ENCODE data around the gene NRXN3. TPM values are rescaled to one million over a fixed set of nuclear protein-coding genes. Genes with fewer than 3 reads are reported as not detected.

Gene NRXN3
- total RNA-seq, 1 donor = 2.5 TPM

DNA sequence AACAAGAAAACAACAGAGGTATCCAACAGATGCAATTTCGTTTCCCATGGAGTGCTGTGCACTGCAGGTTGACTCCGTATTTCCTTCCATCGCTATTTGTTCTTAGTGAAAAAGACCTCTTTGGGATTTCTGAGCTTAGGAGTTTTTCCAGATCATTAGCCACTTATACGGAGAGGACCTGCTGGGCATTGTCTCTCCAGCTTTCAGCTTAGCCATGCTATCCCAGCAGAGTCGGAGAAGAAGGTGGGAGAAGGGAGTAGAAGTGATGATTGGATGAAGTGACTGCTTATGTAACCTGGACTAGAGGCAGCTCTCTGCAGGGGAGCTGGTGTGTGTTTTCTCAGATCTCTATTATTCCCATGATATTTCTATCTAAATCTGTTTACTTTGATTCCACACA lies 1303.5 kb downstream of the NRXN3 start:
- no peaks in the 10 kb centered on the region for H3K79me2 ChIP-seq (ENCODE audit: insufficient read depth, low read length)
- DNase-seq (ENCODE audit: insufficient read length, low spot score, missing footprints) = no peak
- no peak overlapping the region for H3K4me3 ChIP-seq (ENCODE audit: insufficient read depth, low read length)
- no peaks in the 10 kb centered on the region for H3K36me3 ChIP-seq (ENCODE audit: insufficient read depth, low read length)
- no peaks in the 10 kb centered on the region for H4K20me1 ChIP-seq (ENCODE audit: insufficient read depth, low read length)
- no peaks in the 10 kb centered on the region for H3K9me3 ChIP-seq (ENCODE audit: low read depth, low read length)
- H3K4me2 ChIP-seq (ENCODE audit: insufficient read depth, low read length) = no peak overlapping the region
- H2AFZ ChIP-seq (ENCODE audit: low read length) = no peak overlapping the region
- TF ChIP-seq, protein P1, sequence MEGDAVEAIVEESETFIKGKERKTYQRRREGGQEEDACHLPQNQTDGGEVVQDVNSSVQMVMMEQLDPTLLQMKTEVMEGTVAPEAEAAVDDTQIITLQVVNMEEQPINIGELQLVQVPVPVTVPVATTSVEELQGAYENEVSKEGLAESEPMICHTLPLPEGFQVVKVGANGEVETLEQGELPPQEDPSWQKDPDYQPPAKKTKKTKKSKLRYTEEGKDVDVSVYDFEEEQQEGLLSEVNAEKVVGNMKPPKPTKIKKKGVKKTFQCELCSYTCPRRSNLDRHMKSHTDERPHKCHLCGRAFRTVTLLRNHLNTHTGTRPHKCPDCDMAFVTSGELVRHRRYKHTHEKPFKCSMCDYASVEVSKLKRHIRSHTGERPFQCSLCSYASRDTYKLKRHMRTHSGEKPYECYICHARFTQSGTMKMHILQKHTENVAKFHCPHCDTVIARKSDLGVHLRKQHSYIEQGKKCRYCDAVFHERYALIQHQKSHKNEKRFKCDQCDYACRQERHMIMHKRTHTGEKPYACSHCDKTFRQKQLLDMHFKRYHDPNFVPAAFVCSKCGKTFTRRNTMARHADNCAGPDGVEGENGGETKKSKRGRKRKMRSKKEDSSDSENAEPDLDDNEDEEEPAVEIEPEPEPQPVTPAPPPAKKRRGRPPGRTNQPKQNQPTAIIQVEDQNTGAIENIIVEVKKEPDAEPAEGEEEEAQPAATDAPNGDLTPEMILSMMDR (IDR thresholded peaks at IDR 0.05; ENCODE audit: extremely low read depth, low read depth, low read length) = no peak
- H3K27ac ChIP-seq (ENCODE audit: low read depth, low read length) = no peak overlapping the region
- H3K4me1 ChIP-seq (ENCODE audit: insufficient read depth, low read length) = no peaks in the 10 kb centered on the region
- no peaks in the 10 kb centered on the region for H3K27me3 ChIP-seq (ENCODE audit: insufficient read depth, low read length)

DNA sequence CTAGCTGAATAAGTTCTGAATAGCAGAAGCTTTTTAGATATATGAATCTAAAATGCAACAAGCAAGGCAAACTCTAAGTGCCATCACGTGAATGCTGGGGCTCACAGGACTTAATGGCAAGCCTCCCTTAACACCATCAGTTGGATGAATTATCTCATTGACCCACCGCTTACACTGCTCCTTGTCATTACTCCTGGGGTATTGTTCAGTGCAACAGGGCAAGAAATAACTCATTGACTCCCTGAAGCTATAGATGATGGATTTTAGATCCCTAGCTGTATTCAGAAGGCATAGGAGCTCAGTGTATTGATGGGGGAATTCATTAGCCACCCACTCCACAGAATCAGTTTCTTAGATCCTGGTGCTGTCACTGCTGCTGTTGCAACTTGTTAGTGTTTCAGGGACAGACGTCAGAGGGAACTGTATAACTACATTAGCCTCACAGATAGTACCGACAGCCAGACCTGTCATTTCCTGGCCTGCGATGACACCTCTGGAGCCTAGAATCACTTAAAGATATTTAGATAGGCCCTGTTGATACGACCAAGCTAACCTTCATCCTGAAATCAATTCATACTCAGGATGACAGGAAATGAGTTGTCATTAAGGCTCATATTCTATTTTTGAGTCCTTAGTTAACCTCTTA lies 1305.8 kb downstream of the NRXN3 start:
- H2AFZ ChIP-seq (ENCODE audit: low read length) = no peak overlapping the region
- H3K79me2 ChIP-seq (ENCODE audit: insufficient read depth, low read length) = no peaks in the 10 kb centered on the region
- H3K9me3 ChIP-seq (ENCODE audit: low read depth, low read length) = no peaks in the 10 kb centered on the region

DNA sequence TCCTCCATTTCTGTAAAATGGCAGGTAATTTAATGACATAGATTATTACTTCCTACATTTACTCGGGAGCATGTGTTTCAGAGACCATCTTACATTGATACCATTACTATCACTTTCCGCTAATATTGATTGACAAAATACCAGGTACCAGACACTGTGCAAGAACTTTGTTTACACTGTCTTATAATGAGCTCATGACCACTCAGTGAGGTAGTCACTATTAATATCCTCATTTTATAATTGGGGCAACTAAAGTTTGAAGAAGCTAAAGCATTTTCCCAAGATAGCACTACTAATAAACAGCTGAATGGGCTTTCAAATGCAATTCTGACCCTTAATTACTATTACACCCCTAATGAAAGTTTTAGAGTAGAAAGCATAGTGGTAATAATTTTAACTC lies 1306.4 kb downstream of the NRXN3 start:
- DNase-seq (ENCODE audit: insufficient read length, low spot score, missing footprints) = no peak
- H3K4me2 ChIP-seq (ENCODE audit: insufficient read depth, low read length) = no peak overlapping the region
- TF ChIP-seq, protein P1 (IDR thresholded peaks at IDR 0.05; ENCODE audit: extremely low read depth, low read depth, low read length) = no peak

More for the DNA sequence above, 1305.8 kb downstream of the NRXN3 start:
- TF ChIP-seq, protein P1 (IDR thresholded peaks at IDR 0.05; ENCODE audit: extremely low read depth, low read depth, low read length) = no peak
- Histone ChIP-seq H3K36me3 (ENCODE audit: insufficient read depth, low read length) (no peaks in the 10 kb centered on the region), H3K4me1 (ENCODE audit: insufficient read depth, low read length) (no peaks in the 10 kb centered on the region), H3K27ac (ENCODE audit: low read depth, low read length) (no peak overlapping the region), H3K27me3 (ENCODE audit: insufficient read depth, low read length) (no peaks in the 10 kb centered on the region), H4K20me1 (ENCODE audit: insufficient read depth, low read length) (no peaks in the 10 kb centered on the region), H3K4me3 (ENCODE audit: insufficient read depth, low read length) (no peak overlapping the region), H3K4me2 (ENCODE audit: insufficient read depth, low read length) (no peak overlapping the region)
- no peak for DNase-seq (ENCODE audit: insufficient read length, low spot score, missing footprints)

DNA sequence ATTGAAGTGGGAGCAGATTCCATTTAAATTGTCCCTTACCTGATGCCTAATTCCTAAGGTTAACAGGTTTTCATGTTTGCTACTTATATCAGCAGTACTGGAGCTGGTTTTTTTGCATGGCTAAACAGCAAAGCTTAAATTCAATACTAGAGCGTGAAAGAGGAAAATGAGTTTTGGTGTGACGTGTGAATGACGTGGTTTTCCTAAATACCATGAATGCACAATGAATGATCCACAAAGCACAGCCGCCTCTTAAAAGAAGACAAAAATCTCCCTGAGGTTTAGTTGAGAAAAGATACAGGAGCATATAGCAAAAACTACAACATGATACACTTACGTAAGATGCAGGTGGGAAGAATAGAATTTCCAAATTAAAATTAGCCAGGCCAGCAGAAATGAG lies 1310.0 kb downstream of the NRXN3 start:
- H3K36me3 ChIP-seq (ENCODE audit: insufficient read depth, low read length) = no peaks in the 10 kb centered on the region
- no peaks in the 10 kb centered on the region for H3K4me1 ChIP-seq (ENCODE audit: insufficient read depth, low read length)
- H2AFZ ChIP-seq (ENCODE audit: low read length) = no peak overlapping the region
- H3K79me2 ChIP-seq (ENCODE audit: insufficient read depth, low read length) = no peaks in the 10 kb centered on the region
- no peaks in the 10 kb centered on the region for H3K9me3 ChIP-seq (ENCODE audit: low read depth, low read length)
- no peak overlapping the region for H3K4me3 ChIP-seq (ENCODE audit: insufficient read depth, low read length)
- no peak for DNase-seq (ENCODE audit: insufficient read length, low spot score, missing footprints)
- H3K4me2 ChIP-seq (ENCODE audit: insufficient read depth, low read length) = no peak overlapping the region
- H4K20me1 ChIP-seq (ENCODE audit: insufficient read depth, low read length) = no peaks in the 10 kb centered on the region
- no peaks in the 10 kb centered on the region for H3K27me3 ChIP-seq (ENCODE audit: insufficient read depth, low read length)
- H3K27ac ChIP-seq (ENCODE audit: low read depth, low read length) = no peak overlapping the region
- TF ChIP-seq, protein P1 (IDR thresholded peaks at IDR 0.05; ENCODE audit: extremely low read depth, low read depth, low read length) = no peak

More for the DNA sequence above, 1306.4 kb downstream of the NRXN3 start:
- Histone ChIP-seq H3K27ac (ENCODE audit: low read depth, low read length) (no peak overlapping the region), H3K4me1 (ENCODE audit: insufficient read depth, low read length) (no peaks in the 10 kb centered on the region), H3K4me3 (ENCODE audit: insufficient read depth, low read length) (no peak overlapping the region), H3K36me3 (ENCODE audit: insufficient read depth, low read length) (no peaks in the 10 kb centered on the region), H3K79me2 (ENCODE audit: insufficient read depth, low read length) (no peaks in the 10 kb centered on the region), H4K20me1 (ENCODE audit: insufficient read depth, low read length) (no peaks in the 10 kb centered on the region), H2AFZ (ENCODE audit: low read length) (no peak overlapping the region), H3K9me3 (ENCODE audit: low read depth, low read length) (no peaks in the 10 kb centered on the region), H3K27me3 (ENCODE audit: insufficient read depth, low read length) (no peaks in the 10 kb centered on the region)

Measured in osteoblast (primary cell).